Activated CD4-positive, alpha-beta T cell treated with anti-CD3 and anti-CD28 coated beads, Interleukin-2, amount 10 ng/mL, durations not matched to agents 7 days and 5 days (primary cell): Measurements from ENCODE around the gene AKIRIN1. TPM values are rescaled to one million over a fixed set of nuclear protein-coding genes. Genes with fewer than 3 reads are reported as not detected.
"Not testable (repeated sequence)": the region's sequence is repeated elsewhere in the genome, so short reads cannot be mapped to it uniquely, and the experiment has no call there.

Source experiments
- CTCF ChIA-PET: fragments of 350-600 bp; sonication (Branson Sonifier 250); formaldehyde crosslinking; loops from one replicate; lab custom pipeline; 2021; ENCODE audit warnings: antibody characterized with exemption; lab: Charles Lee
- POLR2A ChIA-PET: fragments of 350-600 bp; sonication (Branson Sonifier 250); formaldehyde crosslinking; loops from one replicate; lab custom pipeline; 2021; ENCODE audit warnings: antibody characterized with exemption; lab: Charles Lee
- DNase-seq: peaks from one replicate; pipeline ENCODE4 v3.0.0-alpha.2; 2020
- H3K27ac Mint-ChIP-seq: one replicate; pipeline ENCODE4 v1.8.0; 2021; ENCODE audit warnings: mild to moderate bottlenecking, moderate library complexity, mixed read lengths
- H3K27me3 Mint-ChIP-seq: one replicate; pipeline ENCODE4 v1.8.0; 2021; ENCODE audit warnings: mixed read lengths
- H3K36me3 Mint-ChIP-seq: one replicate; pipeline ENCODE4 v1.8.0; 2021; ENCODE audit warnings: low read depth, mixed read lengths
- H3K4me1 Mint-ChIP-seq: one replicate; pipeline ENCODE4 v1.8.0; 2021; ENCODE audit warnings: mixed read lengths
- H3K4me3 Mint-ChIP-seq: one replicate; pipeline ENCODE4 v1.8.0; 2021; ENCODE audit warnings: mild to moderate bottlenecking, moderate library complexity, mixed read lengths
- H3K9me3 Mint-ChIP-seq: one replicate; pipeline ENCODE4 v1.8.0; 2021; ENCODE audit warnings: mixed read lengths
- total RNA-seq, 2 experiments: library from RNA; stranded (reverse); gene quantifications; one replicate each; pipeline ENCODE4 v1.2.3, GENCODE V29; 2021

The AKIRIN1 gene, protein sequence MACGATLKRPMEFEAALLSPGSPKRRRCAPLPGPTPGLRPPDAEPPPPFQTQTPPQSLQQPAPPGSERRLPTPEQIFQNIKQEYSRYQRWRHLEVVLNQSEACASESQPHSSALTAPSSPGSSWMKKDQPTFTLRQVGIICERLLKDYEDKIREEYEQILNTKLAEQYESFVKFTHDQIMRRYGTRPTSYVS
- total RNA-seq = 10 to 100 TPM; 61.2 to 74.5 TPM

DNA sequence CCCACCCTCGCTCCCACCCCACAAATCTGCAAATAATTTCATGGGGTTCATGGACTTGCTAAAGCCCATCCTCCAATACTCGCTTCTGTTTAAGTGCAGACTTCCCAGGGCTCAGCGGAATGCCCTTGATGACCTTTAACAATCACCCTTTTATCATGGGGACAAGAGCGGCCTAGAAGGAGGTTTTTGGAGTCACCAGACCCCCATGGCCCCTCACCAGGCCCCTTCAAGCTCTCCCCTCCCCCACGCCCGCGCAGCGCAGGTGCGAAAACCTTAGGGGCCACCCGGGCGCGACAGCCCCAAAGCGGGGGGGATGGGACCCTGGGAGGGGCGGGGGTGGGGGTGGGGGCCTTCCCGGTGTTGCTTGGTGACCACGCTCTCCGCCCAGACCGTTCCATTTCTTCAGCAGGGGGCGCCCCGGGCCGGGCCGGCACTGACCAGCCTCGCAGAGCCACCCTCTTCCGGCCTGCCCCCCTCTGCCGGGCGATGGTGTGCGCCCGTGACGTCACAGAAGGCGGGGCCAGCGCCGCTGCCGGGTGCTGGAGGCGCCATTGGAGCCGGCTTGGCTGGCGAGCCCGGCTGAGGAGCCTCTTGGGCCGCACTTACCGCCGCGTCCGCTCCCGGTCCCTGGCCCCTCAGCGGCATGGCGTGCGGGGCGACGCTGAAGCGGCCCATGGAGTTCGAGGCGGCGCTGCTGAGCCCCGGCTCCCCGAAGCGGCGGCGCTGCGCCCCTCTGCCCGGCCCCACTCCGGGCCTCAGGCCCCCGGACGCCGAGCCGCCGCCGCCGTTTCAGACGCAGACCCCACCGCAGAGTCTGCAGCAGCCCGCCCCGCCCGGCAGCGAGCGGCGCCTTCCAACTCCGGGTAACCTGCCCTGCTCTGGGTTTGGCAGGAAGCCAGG, at the start of gene AKIRIN1:
Gene AKIRIN1 (plus strand): TSS at position 539 of the 900 bp plus-strand sequence. CDS start 105 bp downstream, at position 644.
- Mint-ChIP-seq H3K27ac (peak within 1 kb of the TSS; percentile 88), H3K9me3 (no peaks in the 10 kb centered on the region), H3K4me1 (peaks cover 45% of the 10 kb centered on the region), H3K36me3 (peaks cover 34% of the 10 kb centered on the region), H3K27me3 (peaks cover 3% of the 10 kb centered on the region), H3K4me3 (peak within 1 kb of the TSS; percentile 78)
- CTCF ChIA-PET = no interaction called here
- peak; percentile 93 for DNase-seq
- POLR2A ChIA-PET = no interaction called here

DNA sequence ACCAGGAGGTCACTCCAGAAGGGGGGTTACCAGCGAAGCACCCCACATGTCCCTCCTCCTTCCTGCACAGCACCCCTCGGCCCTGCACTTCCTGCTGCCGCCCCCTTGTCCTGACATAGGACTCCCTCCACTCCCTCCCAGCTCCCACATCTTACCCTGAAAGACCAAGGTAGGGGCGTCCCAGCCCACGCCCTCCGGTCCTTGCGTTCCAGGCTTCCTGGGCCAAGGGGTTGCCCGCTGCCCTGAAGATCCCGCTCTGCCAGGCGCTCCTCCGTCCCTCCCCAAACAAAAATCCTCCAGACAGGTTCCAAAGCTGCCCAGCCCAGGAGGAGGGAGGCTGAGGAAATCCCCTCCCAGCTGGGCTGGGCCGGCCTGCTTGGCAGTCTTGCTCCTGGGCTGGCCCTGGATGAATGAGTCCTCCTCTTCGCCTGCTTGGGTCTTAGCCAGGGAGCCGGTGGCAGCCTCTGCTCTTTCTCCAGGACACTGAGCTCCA, 49.5 kb upstream of the AKIRIN1 start, which contains the start of gene RHBDL2:
Gene RHBDL2 (minus strand): TSS at position 304 of the 493 bp plus-strand sequence. CDS start 22,618 bp downstream, outside the sequence.
- H3K27ac Mint-ChIP-seq = no peak within 1 kb of the TSS

DNA sequence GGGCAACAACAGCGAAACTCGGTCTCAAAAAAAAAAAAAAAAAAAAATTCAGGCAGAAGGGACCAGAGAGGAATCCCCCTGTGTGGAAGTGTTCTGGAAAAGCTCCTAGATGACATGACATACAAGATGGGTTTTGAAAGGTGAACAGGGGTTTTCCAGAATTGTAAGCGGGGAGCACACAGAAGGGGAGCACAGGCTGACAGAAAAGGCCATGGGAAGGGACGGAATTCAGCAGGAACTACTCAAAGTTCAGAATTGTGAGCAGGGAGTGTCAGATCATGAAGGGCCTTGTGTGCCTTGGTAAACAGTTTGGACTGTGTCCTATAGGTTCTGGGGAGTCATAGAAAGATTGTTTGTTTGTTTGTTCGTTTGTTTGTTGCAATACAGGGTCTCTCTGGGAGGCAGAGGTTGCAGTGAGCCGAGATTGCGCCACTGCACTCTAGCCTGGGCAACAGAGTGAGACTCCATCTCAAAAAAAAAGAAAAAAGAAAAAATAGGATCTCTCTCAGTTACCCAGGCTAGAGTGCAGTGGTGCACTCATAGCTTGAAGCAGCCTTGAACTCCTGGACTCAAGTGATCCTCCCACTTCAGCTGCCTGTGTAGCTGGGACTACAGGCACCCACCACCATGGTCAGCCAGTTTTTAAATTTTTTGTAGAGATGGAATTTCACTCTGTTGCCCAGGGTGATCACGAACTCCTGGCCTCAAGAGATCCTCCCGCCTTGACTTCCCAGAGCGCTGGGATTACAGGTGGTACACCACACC, 48.2 kb upstream of the AKIRIN1 start:
- Mint-ChIP-seq H3K4me1 (peaks cover 3% of the 10 kb centered on the region), H3K27me3 (peaks cover 6% of the 10 kb centered on the region), H3K4me3 (no peak overlapping the region), H3K9me3 (no peaks in the 10 kb centered on the region), H3K36me3 (no peaks in the 10 kb centered on the region), H3K27ac (no peak overlapping the region)
- ChIA-PET CTCF (no interaction called here), POLR2A (no interaction called here)
- DNase-seq = no peak

More for the DNA sequence above, 49.5 kb upstream of the AKIRIN1 start, which contains the start of gene RHBDL2:
- POLR2A ChIA-PET = no interaction called here
- CTCF ChIA-PET = no interaction called here
- H3K4me3 Mint-ChIP-seq = no peak within 1 kb of the TSS
- no peaks in the 10 kb centered on the region for H3K9me3 Mint-ChIP-seq
- H3K36me3 Mint-ChIP-seq = no peaks in the 10 kb centered on the region
- H3K4me1 Mint-ChIP-seq = peaks cover 3% of the 10 kb centered on the region
- no peak for DNase-seq
- peaks cover 2% of the 10 kb centered on the region for H3K27me3 Mint-ChIP-seq

DNA sequence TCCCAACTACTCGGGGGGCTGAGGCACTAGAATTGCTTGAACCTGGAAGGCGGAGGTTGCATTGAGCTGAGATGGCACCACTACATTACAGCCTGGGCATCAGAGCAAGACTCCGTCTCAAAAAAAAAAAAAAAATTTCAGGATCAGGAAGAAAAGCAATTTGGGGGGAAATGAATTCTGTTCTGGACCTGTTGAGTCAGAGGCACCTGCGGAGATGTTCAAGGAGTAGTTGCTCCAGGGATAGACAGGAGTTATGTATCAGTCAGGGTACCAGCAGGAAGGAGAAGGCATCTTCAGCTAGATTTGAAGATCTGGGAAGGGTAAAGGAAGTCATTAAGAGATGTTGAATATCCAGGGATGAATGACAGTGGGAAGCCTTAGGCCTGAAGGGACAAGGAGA, 46.5 kb upstream of the AKIRIN1 start:
- H3K27ac Mint-ChIP-seq = no peak overlapping the region
- H3K27me3 Mint-ChIP-seq = peaks cover 4% of the 10 kb centered on the region
- no peak overlapping the region for H3K4me3 Mint-ChIP-seq
- H3K36me3 Mint-ChIP-seq = no peaks in the 10 kb centered on the region
- ChIA-PET POLR2A (no interaction called here), CTCF (interaction anchor here (0.6 kb wide), 1 partner anchor 923 kb away, joined by 5 read pairs; no protein-coding TSS in a partner anchor)
- DNase-seq = no peak
- peaks cover 3% of the 10 kb centered on the region for H3K4me1 Mint-ChIP-seq
- no peaks in the 10 kb centered on the region for H3K9me3 Mint-ChIP-seq

DNA sequence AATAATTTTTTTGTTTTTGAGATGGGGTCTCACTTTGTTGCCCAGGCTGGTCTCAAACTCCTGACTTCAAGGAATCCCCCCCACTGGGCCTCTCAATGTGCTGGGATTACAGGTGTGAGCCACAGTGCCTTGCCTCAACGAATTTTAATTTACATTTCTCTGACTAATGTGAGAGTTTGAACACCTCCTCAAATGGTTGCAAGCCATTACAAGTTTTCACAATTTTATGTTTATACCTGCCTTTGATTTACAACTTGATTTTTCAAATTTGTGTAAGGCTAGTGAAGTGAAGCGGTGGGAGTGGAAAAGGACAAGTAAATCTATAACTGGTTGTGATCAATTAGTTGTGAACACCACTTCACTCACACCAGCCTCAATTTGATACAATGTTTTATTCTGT, 40.5 kb upstream of the AKIRIN1 start:
- peaks cover 4% of the 10 kb centered on the region for H3K27me3 Mint-ChIP-seq
- H3K36me3 Mint-ChIP-seq = no peaks in the 10 kb centered on the region
- no peaks in the 10 kb centered on the region for H3K9me3 Mint-ChIP-seq
- no peak for DNase-seq
- POLR2A ChIA-PET = no interaction called here
- no peak overlapping the region for H3K4me3 Mint-ChIP-seq
- H3K27ac Mint-ChIP-seq = no peak overlapping the region
- peaks cover 9% of the 10 kb centered on the region for H3K4me1 Mint-ChIP-seq
- CTCF ChIA-PET = interaction anchor here (0.7 kb wide), 1 partner anchor 357 kb away, joined by 6 read pairs; no protein-coding TSS in a partner anchor

DNA sequence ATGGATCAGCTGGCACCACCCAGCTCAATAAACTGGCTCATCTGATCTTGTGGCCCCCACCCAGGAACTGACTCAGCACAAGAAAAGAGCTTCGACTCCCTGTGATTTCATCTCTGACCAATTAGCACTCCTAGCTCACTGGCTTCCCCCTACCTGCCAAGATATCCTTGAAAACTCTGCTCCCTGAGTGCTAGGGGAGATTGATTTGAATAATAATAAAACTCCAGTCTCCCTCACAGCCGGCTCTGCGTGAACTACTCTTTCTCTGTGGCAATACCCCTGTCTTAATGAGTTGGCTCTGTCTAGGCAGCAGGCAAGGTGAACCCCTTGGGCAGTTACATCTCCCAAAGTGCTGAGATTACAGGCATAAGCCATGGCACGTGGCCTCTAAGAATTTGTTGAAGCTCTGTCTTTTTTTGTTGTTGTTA, 37.6 kb upstream of the AKIRIN1 start:
- Mint-ChIP-seq H3K9me3 (no peaks in the 10 kb centered on the region), H3K36me3 (no peaks in the 10 kb centered on the region), H3K4me3 (no peak overlapping the region), H3K27me3 (no peaks in the 10 kb centered on the region), H3K27ac (no peak overlapping the region), H3K4me1 (peaks cover 9% of the 10 kb centered on the region)
- ChIA-PET CTCF (interaction anchor here (0.6 kb wide), 5 partner anchors 52 to 204 kb away, joined by 3 to 5 read pairs (median 4); no protein-coding TSS in a partner anchor), POLR2A (no interaction called here)
- DNase-seq = no peak

DNA sequence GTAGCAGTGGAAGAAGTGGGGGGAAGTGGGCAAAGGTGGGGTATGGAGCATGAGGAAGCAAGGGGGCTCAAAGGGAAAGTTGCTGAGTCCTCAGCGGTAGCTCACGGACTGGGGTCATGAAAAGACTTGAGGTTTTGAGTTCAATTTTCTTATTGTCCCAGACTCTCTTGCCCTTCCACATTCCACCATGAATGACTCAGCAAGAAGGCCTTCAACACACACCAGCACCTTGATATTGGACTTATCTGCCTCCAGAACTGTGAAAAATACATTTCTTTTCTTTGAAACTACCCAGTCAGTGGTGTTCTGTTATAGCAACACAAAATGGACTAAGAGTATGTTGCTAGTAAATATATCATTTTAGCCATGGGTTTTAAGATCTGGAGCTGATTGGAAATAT, 32.1 kb upstream of the AKIRIN1 start:
- Mint-ChIP-seq H3K27me3 (no peaks in the 10 kb centered on the region), H3K9me3 (no peaks in the 10 kb centered on the region), H3K4me1 (peaks cover 8% of the 10 kb centered on the region), H3K36me3 (no peaks in the 10 kb centered on the region), H3K4me3 (no peak overlapping the region), H3K27ac (no peak overlapping the region)
- CTCF ChIA-PET = no interaction called here
- POLR2A ChIA-PET = no interaction called here
- no peak for DNase-seq

DNA sequence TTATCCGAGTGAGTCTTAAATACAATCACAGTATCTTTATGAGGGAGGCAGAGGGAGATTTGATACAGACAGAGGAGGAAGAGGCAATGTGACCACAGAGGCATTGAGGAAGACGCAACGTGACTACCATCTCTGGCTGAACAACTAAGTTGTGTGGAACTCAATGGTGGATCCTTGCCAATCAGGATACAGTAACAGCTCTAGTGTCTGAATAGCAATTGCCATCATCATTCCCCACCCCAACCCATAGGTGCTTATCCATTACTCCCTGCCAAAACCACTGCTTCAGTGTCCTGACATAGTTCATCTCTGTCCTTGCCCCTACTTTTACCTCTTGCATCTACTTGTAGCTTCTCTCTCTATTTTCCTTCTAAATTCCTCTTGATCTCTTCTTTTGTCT, 29.0 kb upstream of the AKIRIN1 start:
- H3K9me3 Mint-ChIP-seq = no peaks in the 10 kb centered on the region
- H3K4me1 Mint-ChIP-seq = peaks cover 10% of the 10 kb centered on the region
- no peak for DNase-seq
- no peak overlapping the region for H3K4me3 Mint-ChIP-seq
- POLR2A ChIA-PET = no interaction called here
- no peaks in the 10 kb centered on the region for H3K27me3 Mint-ChIP-seq
- CTCF ChIA-PET = no interaction called here
- no peak overlapping the region for H3K27ac Mint-ChIP-seq
- H3K36me3 Mint-ChIP-seq = no peaks in the 10 kb centered on the region

DNA sequence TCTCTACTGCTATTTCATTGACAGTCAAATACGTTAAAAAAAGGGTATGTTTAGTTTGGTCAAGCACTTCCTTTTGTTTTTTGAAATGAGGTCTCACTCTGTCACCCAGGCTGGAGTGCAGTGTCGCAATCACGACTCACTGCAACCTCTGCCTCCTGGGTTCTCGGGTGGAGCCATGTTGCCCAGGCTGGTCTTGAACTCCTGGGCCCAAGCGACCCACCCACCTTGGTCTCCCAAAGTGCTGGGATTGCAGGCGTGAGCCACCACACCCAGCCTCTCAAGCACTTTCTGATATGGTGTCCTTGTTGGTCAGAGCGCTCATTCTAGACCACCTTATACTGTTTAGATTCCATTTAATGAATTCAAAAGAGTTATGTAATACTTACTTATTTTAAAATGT, 28.5 kb upstream of the AKIRIN1 start:
- Mint-ChIP-seq H3K27me3 (peaks cover 2% of the 10 kb centered on the region), H3K36me3 (no peaks in the 10 kb centered on the region), H3K9me3 (no peaks in the 10 kb centered on the region), H3K27ac (no peak overlapping the region), H3K4me1 (peaks cover 10% of the 10 kb centered on the region), H3K4me3 (no peak overlapping the region)
- DNase-seq = no peak
- POLR2A ChIA-PET = no interaction called here
- CTCF ChIA-PET = no interaction called here

DNA sequence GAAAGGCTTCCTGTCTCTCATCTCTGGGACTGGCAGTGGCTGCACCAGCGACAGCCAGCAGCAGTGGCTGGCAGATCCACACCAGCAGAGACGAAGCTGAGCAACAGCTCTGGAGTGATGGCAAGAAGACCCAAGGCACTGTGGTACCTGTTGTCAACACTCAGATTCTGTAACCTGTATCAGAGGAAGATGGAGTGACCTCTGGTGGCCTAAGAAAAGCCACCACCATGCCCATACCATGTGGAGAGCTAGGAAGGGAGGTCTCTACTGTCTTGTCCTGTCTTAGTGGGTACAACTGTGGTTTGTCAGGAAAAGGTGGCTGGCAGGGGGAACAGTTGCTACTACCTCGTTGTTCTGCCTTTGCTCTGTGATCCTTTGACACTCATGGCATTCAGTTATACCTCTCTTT, 26.9 kb upstream of the AKIRIN1 start:
- Mint-ChIP-seq H3K9me3 (no peaks in the 10 kb centered on the region), H3K4me1 (peaks cover 10% of the 10 kb centered on the region), H3K36me3 (no peaks in the 10 kb centered on the region), H3K4me3 (no peak overlapping the region), H3K27me3 (peaks cover 2% of the 10 kb centered on the region), H3K27ac (peak overlapping the region; percentile 1)
- CTCF ChIA-PET = interaction anchor here (1.0 to 1.1 kb wide), 2 partner anchors 17 to 88 kb away, joined by 4 read pairs; no protein-coding TSS in a partner anchor
- DNase-seq = peak; percentile 10
- POLR2A ChIA-PET = no interaction called here

DNA sequence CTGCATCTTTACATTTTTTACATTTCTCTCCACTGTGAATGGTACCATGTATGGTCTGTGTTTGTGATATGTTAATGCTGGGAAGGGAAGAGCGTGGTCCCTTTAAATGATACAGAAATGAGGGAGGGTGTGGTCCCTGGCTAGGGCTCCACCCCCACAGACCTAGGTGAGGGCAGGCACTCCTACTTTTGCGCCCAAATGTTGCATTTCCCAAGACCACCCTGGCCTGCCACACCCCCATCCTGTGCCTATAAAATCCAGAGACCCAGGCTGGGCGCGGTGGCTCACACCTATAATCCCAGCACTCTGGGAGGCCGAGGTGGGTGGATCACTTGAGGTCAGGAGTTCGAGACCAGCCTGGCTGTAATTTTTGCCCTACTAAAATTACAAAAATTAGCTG, 17.9 kb upstream of the AKIRIN1 start:
- H3K36me3 Mint-ChIP-seq, H3K27me3 Mint-ChIP-seq, H3K9me3 Mint-ChIP-seq, CTCF ChIA-PET, DNase-seq, POLR2A ChIA-PET, H3K4me3 Mint-ChIP-seq, H3K27ac Mint-ChIP-seq: not testable (repeated sequence)
- H3K4me1 Mint-ChIP-seq = peaks cover 15% of the 10 kb centered on the region

DNA sequence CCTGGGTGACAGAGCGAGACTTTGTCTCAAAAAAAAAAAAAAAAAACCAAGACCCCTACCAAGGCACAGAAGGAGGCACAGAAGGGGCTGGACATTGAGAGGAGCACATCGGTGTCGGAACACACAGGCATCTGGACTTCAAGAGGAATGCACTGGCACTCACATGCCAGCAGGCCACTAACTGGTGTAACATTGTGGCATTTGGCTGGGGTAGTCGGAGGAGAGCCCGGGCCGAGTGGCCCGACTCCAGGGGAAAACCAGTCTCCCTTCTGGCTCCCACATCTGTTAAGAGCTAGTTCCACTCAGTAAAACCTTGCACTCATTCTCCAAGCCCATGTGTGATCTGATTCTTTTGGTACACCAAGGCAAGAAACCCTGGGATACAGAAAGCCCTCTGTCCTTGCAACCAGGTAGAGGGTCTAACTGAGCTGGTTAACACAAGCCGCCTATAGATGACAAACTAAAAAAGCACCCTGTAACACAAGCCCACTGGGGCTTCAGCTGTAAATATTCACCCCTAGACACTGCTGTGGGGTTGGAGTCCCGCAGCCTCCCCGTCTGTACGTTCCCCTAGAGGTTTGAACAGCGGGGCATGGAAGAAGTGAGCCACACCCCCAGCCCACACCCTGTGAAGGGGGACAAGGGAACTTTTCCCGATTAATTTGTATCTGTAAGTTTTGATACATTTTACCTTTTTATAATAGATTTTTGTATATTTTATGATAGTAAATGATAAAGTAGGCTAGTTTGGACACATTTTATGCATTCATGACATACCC, 17.2 kb upstream of the AKIRIN1 start:
- Mint-ChIP-seq H3K9me3 (peaks cover 8% of the 10 kb centered on the region), H3K4me3 (no peak overlapping the region), H3K27ac (no peak overlapping the region), H3K36me3 (peaks cover 9% of the 10 kb centered on the region), H3K4me1 (peaks cover 20% of the 10 kb centered on the region), H3K27me3 (no peaks in the 10 kb centered on the region)
- ChIA-PET CTCF (no interaction called here), POLR2A (no interaction called here)
- no peak for DNase-seq
